Adrenal gland (tissue), 12 donors: ENCODE data around the gene LSM2. TPM values are rescaled to one million over a fixed set of nuclear protein-coding genes. Genes with fewer than 3 reads are reported as not detected.
A peak's percentile ranks its signal among the peaks of the same experiment; 100 is the strongest.
"Not testable (repeated sequence)": the region's sequence is repeated elsewhere in the genome, so short reads cannot be mapped to it uniquely, and the experiment has no call there.

Source experiments
- DNase-seq, 7 donors: peaks; one replicate each; pipeline ENCODE4 v3.0.0-alpha.2; 2019 to 2020
- H3K27ac ChIP-seq, 5 donors: fragments of 200-600 bp; sonication (generic) in 4 of 5; 1 replicate in 3 of 5; 2 replicates in 2 of 5; pipeline versions ENCODE4 v1.5.1 to v1.8.0; 2016 to 2020; ENCODE audit warnings: mild to moderate bottlenecking in 1 of 5
- H3K27me3 ChIP-seq: fragments of 200-600 bp; 2 replicates; pipeline ENCODE4 v1.8.0; 2021
- H3K36me3 ChIP-seq, 2 donors: fragments of 200-600 bp; replicated peaks in 1 of 2; 1 replicate in 1 of 2; 2 replicates in 1 of 2; pipeline versions ENCODE4 v1.5.1 to v1.8.0; 2018 to 2022
- H3K4me1 ChIP-seq, 2 donors: fragments of 200-600 bp; replicated peaks in 1 of 2; 1 replicate in 1 of 2; 2 replicates in 1 of 2; pipeline versions ENCODE4 v1.5.1 to v1.8.0; 2018 to 2021
- H3K4me3 ChIP-seq, 4 donors: fragments of 200-600 bp; sonication (generic) in 3 of 4; one replicate each; pipeline ENCODE4 v1.5.1; 2016 to 2018
- H3K9me3 ChIP-seq, 3 donors: fragments of 200-600 bp; sonication (generic) in 1 of 3; replicated peaks in 1 of 3; 1 replicate in 2 of 3; 2 replicates in 1 of 3; pipeline versions ENCODE4 v1.5.1 to v1.8.0; 2016 to 2021
- POLR2A ChIP-seq, 2 donors: fragments of 450-650 bp; IDR thresholded peaks; one replicate each; pipeline ENCODE4 v1.6.1; 2017; ENCODE audit warnings: antibody characterized with exemption in 2 of 2, mild to moderate bottlenecking in 2 of 2, moderate library complexity in 1 of 2
- WGBS, 4 donors: extraction: QIAGEN DNeasy Blood & Tissue Kit in 2 of 4; methylation state at CpG; one replicate each; pipeline versions ENCODE4 v1.1.5 to v1.1.7; 2013 to 2017; 5-methylcytosine and 5-hydroxymethylcytosine counted together
- intact Hi-C, 2 donors: fragments of 100-400 bp; cut with DNase I; formaldehyde crosslinking; loops; one replicate each; pipeline versions ENCODE4 v1.14.1 to v1.15.0; 2022 to 2023
- polyA plus RNA-seq, 3 donors: library from polyadenylated mRNA; stranded (reverse); fragments of 200-250 nt in 2 of 3; fragments of 350-450 nt in 1 of 3; fragmentation: Illumina TruSeq in 1 of 3; extraction: RNeasy Lipid Tissue Mini Kit (QIAGEN cat#74804) in 1 of 3; gene quantifications; one replicate each; pipeline ENCODE4 v1.2.3, GENCODE V29; 2013 to 2014
- total RNA-seq, 9 donors: library from RNA; depleted of rRNA in 4 of 9; stranded (reverse); fragments of >200 nt in 4 of 9; fragments of 120-200 nt in 1 of 9; fragmentation: NEBNext Ultra II Directional in 1 of 9; extraction: Animal tissue kit (Norgen Biotek cat#: 25700) in 1 of 9; gene quantifications; one replicate each; pipeline versions ENCODE4 v1.1.0 to v1.2.4, GENCODE V29; 2013 to 2023
- TF ChIP-seq, protein P1 (sequence below), 6 experiments: fragments of 450-650 bp in 4 of 6; fragments of 200-600 bp in 2 of 6; sonication (generic) in 1 of 6; IDR thresholded peaks; 1 replicate in 5 of 6; 2 replicates in 1 of 6; pipeline versions ENCODE4 v1.5.1 to v1.8.0; 2016 to 2021; ENCODE audit warnings: antibody characterized with exemption in 6 of 6, mild to moderate bottlenecking in 2 of 6, moderate library complexity in 1 of 6
- donor health status: healthy with polysubstance abuse.
- donor health status: Bipolar disorder and iron deficiency.
- donor health status: DM: yes; HTN: yes; CAD: no.
- donor health status: DM: no; HTN: no; CAD: no.
- donor health status: DM: no; HTN: no; CAD: no.
- donor health status: DM: yes; HTN: yes; CAD: no.

LSM2 gene
- total and polyA plus RNA-seq, 12 donors: 28.0 to 61.3 (median 43.2) TPM

DNA sequence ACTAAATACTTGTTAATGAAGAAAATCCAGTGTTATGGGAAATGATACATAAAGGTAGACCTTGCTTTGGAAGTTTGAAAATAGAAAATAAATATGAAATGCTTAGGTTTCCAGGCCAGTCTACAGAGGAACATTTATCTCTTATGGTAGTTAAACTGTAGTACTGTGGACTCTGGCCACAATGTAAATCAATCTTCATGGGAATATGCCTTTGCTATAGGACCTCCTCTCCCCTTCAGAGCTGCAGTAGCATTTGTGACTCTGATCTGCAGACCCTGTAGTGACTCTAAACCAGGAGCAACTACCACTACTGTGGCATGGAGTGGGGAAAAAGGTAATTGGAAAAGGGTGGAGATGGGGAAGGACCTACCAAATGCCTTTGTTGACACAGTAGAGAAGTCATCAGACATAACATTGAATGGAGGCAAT lies 13.1 kb upstream of the LSM2 start:
- TF ChIP-seq, protein P1, sequence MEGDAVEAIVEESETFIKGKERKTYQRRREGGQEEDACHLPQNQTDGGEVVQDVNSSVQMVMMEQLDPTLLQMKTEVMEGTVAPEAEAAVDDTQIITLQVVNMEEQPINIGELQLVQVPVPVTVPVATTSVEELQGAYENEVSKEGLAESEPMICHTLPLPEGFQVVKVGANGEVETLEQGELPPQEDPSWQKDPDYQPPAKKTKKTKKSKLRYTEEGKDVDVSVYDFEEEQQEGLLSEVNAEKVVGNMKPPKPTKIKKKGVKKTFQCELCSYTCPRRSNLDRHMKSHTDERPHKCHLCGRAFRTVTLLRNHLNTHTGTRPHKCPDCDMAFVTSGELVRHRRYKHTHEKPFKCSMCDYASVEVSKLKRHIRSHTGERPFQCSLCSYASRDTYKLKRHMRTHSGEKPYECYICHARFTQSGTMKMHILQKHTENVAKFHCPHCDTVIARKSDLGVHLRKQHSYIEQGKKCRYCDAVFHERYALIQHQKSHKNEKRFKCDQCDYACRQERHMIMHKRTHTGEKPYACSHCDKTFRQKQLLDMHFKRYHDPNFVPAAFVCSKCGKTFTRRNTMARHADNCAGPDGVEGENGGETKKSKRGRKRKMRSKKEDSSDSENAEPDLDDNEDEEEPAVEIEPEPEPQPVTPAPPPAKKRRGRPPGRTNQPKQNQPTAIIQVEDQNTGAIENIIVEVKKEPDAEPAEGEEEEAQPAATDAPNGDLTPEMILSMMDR (IDR thresholded peaks at IDR 0.05): no peak
- TF ChIP-seq POLR2A (IDR thresholded peaks at IDR 0.05): no peak
- Histone ChIP-seq H3K27me3 (no peaks in the 10 kb centered on the region), H3K4me3 (no peak overlapping the region), H3K36me3 (no peaks in the 10 kb centered on the region), H3K27ac (peak overlapping the region; percentile 18 to 100 (median 77)), H3K4me1 (peaks cover 24 to 54% of the 10 kb centered on the region in 2 donors), H3K9me3 (no peaks in the 10 kb centered on the region)
- DNase-seq: no peak
- intact Hi-C loops: no loop called here

DNA sequence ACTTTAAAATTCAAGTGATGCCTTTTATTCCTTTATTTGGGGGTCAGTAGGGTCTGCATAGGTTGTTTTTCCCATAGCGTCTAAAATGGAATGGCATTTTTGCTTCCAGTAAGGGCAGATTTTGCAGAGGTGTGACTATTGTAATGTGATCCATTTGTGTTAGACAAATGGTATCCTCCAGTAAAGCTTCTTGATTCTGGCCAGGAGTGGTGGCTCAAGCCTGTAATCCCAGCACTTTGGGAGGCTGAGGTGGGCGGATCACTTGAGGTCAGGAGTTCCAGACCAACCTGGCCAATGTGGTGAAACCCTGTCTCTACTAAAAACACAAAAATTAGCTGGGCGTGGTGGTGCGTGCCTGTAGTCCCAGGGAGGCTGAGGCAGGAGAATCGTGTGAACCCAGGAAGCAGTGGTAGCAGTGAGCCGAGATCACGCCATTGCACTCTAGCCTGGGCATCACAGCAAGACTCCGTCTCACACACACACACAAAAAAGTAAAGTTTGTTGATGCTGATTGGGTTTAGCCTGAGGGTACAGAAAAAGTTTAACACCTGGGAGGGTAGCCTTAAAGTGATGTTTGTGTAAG lies 11.3 kb upstream of the LSM2 start:
- peak in 2 of 7 donors; percentile 17 to 45 for DNase-seq
- Histone ChIP-seq H3K4me3 (peak overlapping the region in 2 of 4 donors; percentile 0 to 59), H3K27ac (peak overlapping the region in 4 of 5 donors; percentile 47 to 100 (median 78)), H3K4me1 (peaks cover 24 to 55% of the 10 kb centered on the region in 2 donors)
- H3K9me3 ChIP-seq, H3K36me3 ChIP-seq, intact Hi-C loops, H3K27me3 ChIP-seq: not testable (repeated sequence)
- WGBS, 4 donors: 56 to 67% (median 63%) methylated on average over 8 of the region's 8 CpGs

DNA sequence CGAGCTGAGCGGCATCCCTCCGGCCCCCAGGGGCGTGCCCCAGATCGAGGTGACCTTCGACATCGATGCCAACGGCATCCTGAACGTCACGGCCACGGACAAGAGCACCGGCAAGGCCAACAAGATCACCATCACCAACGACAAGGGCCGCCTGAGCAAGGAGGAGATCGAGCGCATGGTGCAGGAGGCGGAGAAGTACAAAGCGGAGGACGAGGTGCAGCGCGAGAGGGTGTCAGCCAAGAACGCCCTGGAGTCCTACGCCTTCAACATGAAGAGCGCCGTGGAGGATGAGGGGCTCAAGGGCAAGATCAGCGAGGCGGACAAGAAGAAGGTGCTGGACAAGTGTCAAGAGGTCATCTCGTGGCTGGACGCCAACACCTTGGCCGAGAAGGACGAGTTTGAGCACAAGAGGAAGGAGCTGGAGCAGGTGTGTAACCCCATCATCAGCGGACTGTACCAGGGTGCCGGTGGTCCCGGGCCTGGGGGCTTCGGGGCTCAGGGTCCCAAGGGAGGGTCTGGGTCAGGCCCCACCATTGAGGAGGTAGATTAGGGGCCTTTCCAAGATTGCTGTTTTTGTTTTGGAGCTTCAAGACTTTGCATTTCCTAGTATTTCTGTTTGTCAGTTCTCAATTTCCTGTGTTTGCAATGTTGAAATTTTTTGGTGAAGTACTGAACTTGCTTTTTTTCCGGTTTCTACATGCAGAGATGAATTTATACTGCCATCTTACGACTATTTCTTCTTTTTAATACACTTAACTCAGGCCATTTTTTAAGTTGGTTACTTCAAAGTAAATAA lies 10.6 kb upstream of the LSM2 start:
- intact Hi-C loops, H3K36me3 ChIP-seq, H3K9me3 ChIP-seq, H3K27me3 ChIP-seq: not testable (repeated sequence)
- TF ChIP-seq, protein P1 (IDR thresholded peaks at IDR 0.05): peak in 1 of 6 experiments; percentile 17
- DNase-seq: peak in 2 of 7 donors; percentile 32 to 55
- 29 to 38% (median 33%) methylated on average over 3 to 15 of the region's 37 CpGs for WGBS, 4 donors
- Histone ChIP-seq H3K4me1 (peaks cover 24 to 48% of the 10 kb centered on the region in 2 donors), H3K27ac (peak overlapping the region in 4 of 5 donors; percentile 47 to 100 (median 78)), H3K4me3 (peak overlapping the region in 2 of 4 donors; percentile 0 to 59)

DNA sequence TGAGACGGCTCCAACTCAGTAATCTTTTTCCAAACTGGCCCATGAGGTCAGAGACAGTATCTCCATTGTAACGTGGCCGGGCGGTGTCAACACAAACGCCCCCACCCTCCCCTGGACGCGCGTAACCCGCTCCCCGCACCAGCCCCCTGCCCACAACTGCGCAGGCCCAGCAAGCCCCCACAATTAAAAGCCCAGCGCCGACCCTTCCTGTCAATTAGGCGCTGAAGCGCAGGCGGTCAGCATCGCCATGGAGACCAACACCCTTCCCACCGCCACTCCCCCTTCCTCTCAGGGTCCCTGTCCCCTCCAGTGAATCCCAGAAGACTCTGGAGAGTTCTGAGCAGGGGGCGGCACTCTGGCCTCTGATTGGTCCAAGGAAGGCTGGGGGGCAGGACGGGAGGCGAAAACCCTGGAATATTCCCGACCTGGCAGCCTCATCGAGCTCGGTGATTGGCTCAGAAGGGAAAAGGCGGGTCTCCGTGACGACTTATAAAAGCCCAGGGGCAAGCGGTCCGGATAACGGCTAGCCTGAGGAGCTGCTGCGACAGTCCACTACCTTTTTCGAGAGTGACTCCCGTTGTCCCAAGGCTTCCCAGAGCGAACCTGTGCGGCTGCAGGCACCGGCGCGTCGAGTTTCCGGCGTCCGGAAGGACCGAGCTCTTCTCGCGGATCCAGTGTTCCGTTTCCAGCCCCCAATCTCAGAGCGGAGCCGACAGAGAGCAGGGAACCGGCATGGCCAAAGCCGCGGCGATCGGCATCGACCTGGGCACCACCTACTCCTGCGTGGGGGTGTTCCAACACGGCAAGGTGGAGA lies 8.5 kb upstream of the LSM2 start, which contains the start of the genes HSPA1A and HSPA1L:
HSPA1A (plus strand) TSS at position 519 of the 814 bp plus-strand sequence; CDS start at position 733, 214 bp downstream.
HSPA1L (minus strand) TSS at position 259 of the 814 bp plus-strand sequence. CDS start 3,311 bp downstream, outside the sequence.
- intact Hi-C loops: no loop called here
- WGBS, 4 donors: 0 to 4% (median 2%) methylated on average over 16 to 56 of the region's 56 CpGs
- DNase-seq: peak; percentile 94 to 98 (median 96)
- TF ChIP-seq, protein P1 (IDR thresholded peaks at IDR 0.05): no peak
- TF ChIP-seq POLR2A (IDR thresholded peaks at IDR 0.05): peak; percentile 99 to 100
- Histone ChIP-seq H3K9me3 (no peaks in the 10 kb centered on the region), H3K4me1 (peaks cover 11 to 38% of the 10 kb centered on the region in 2 donors), H3K27ac (peak within 1 kb of the TSS; percentile 77 to 100 (median 93)), H3K4me3 (peak within 1 kb of the TSS in 2 of 4 donors; percentile 40 to 56), H3K36me3 (no peaks in the 10 kb centered on the region), H3K27me3 (no peaks in the 10 kb centered on the region)
